HepG2 (cell line): ENCODE measurements around the gene TRPM5. TPM values are rescaled to one million over a fixed set of nuclear protein-coding genes. Genes with fewer than 3 reads are reported as not detected.
A peak's percentile ranks its signal among the peaks of the same experiment; 100 is the strongest.

Experiments
- BHLHE40 ChIP-seq: IDR thresholded peaks from 2 replicates; pipeline ENCODE4 v1.6.1; 2011; ENCODE audit warnings: low read length, improper control_type of control experiment
- CREBL2 ChIP-seq: sonication (generic); formaldehyde crosslinking; IDR thresholded peaks from 2 replicates; pipeline ENCODE4 v1.8.1; 2023; ENCODE audit warnings: missing genetic modification reagents, mild to moderate bottlenecking, borderline replicate concordance
- FOXK2 ChIP-seq: fragments of 450-650 bp; IDR thresholded peaks from 2 replicates; pipeline ENCODE4 v1.6.1; 2016
- MED8 ChIP-seq: sonication (generic); formaldehyde crosslinking; IDR thresholded peaks from 2 replicates; pipeline ENCODE4 v1.8.1; 2023; ENCODE audit warnings: mild to moderate bottlenecking, missing genetic modification reagents; ENCODE audit not compliant: insufficient replicate concordance
- NCOA1 ChIP-seq: sonication (generic); formaldehyde crosslinking; IDR thresholded peaks from 2 replicates; pipeline ENCODE4 v1.9.0; 2021; ENCODE audit warnings: missing genetic modification reagents
- PCBP2 ChIP-seq: fragments of 200-400 bp; formaldehyde crosslinking; optimal IDR thresholded peaks from 2 replicates; pipeline ENCODE3; 2018; ENCODE audit warnings: low read length, low read depth; ENCODE audit not compliant: poor library complexity, severe bottlenecking
- RBM22 ChIP-seq: fragments of 200-400 bp; formaldehyde crosslinking; optimal IDR thresholded peaks from 2 replicates; pipeline ENCODE3; 2017; ENCODE audit warnings: mild to moderate bottlenecking, low read length, moderate library complexity
- RORA ChIP-seq: sonication (generic); formaldehyde crosslinking; IDR thresholded peaks from 2 replicates; pipeline ENCODE4 v1.5.0; 2020; ENCODE audit warnings: mild to moderate bottlenecking, missing genetic modification reagents, moderate library complexity
- TIGD3 ChIP-seq: sonication (generic); formaldehyde crosslinking; IDR thresholded peaks from 2 replicates; pipeline ENCODE4 v1.5.1; 2020; ENCODE audit warnings: mild to moderate bottlenecking, missing genetic modification reagents, borderline replicate concordance
- TRIM22 ChIP-seq: fragments of 450-650 bp; IDR thresholded peaks from 2 replicates; pipeline ENCODE4 v1.6.1; 2017
- ZC3H4 ChIP-seq: sonication (generic); formaldehyde crosslinking; IDR thresholded peaks from 2 replicates; pipeline ENCODE4 v1.4.0; 2020; ENCODE audit warnings: missing genetic modification reagents, borderline replicate concordance
- ZFX ChIP-seq: sonication (generic); formaldehyde crosslinking; IDR thresholded peaks from 2 replicates; pipeline ENCODE4 v1.4.0; 2020; ENCODE audit warnings: mild to moderate bottlenecking, low read depth, missing genetic modification reagents, moderate library complexity
- ZHX2 ChIP-seq, 2 experiments: sonication (generic) in 1 of 2; formaldehyde crosslinking in 1 of 2; IDR thresholded peaks; 2 replicates each; pipeline versions ENCODE4 v1.6.1 to v1.9.0; 2014 to 2022; ENCODE audit warnings: antibody characterized with exemption in 1 of 2, borderline replicate concordance in 1 of 2, inconsistent platforms in 1 of 2, low read depth in 1 of 2, missing genetic modification reagents in 1 of 2
- ZNF589 ChIP-seq: sonication (generic); formaldehyde crosslinking; conservative IDR thresholded peaks from 2 replicates; pipeline ENCODE4 v1.8.0; 2022; ENCODE audit warnings: mild to moderate bottlenecking, moderate library complexity, missing genetic modification reagents
- ZNF678 ChIP-seq: sonication (generic); formaldehyde crosslinking; IDR thresholded peaks from 2 replicates; pipeline ENCODE4 v1.4.0; 2020; ENCODE audit warnings: mild to moderate bottlenecking, missing genetic modification reagents
- ZNF878 ChIP-seq: sonication (generic); formaldehyde crosslinking; IDR thresholded peaks from 2 replicates; pipeline ENCODE4 v1.8.1; 2023; ENCODE audit warnings: mild to moderate bottlenecking, missing genetic modification reagents, moderate library complexity
- polyA plus RNA-seq, 8 experiments: library from polyadenylated mRNA; depleted of rRNA in 3 of 8; stranded (reverse) in 7 of 8; unstranded in 1 of 8; fragments of >200 nt; fragmentation: Illumina TruSeq in 4 of 8; extraction: Trizol in 4 of 8; gene quantifications; 2 replicates each; pipeline versions ENCODE4 v1.2.1 to v1.2.3, GENCODE V29; 2011 to 2016; ENCODE audit warnings: low read depth in 4 of 8, missing spikeins in 1 of 8, mixed read lengths in 1 of 8; ENCODE audit not compliant: insufficient read depth in 1 of 8
- total RNA-seq, 5 experiments: library from RNA; depleted of rRNA; stranded (reverse); fragments of >200 nt; fragmentation: Illumina TruSeq; extraction: Trizol; gene quantifications; 2 replicates each; pipeline ENCODE4 v1.2.3, GENCODE V29; 2016; ENCODE audit warnings: low read depth in 1 of 5

The TRPM5 gene
- total and polyA plus RNA-seq, 2 of the 13 experiments (the other 11 are each of a cell fraction or from before 2014, with no cell fraction given): 0.12 TPM; not detected in 1

GRCh38 chr11:2409611-2410468 is 34.5 kb downstream of the TRPM5 start (continued):
- TF ChIP-seq TIGD3 (CRISPR knock-in tag): 0 out of 2 replicates have a peak, but pooled peaks have one; percentile 17
- no peak for TF ChIP-seq ZC3H4
- TF ChIP-seq NCOA1 (CRISPR knock-in tag): no peak
- no peak for TF ChIP-seq ZFX (CRISPR knock-in tag)
- peak; percentile 60 for TF ChIP-seq BHLHE40
- no peak for TF ChIP-seq RBM22
- TF ChIP-seq ZHX2 (IDR thresholded peaks at IDR 0.05; ENCODE audit: low read depth): no peak
- TF ChIP-seq ZHX2 (CRISPR knock-in tag; IDR thresholded peaks at IDR 0.05; ENCODE audit: borderline replicate concordance): peak; percentile 62; the same call in 1 of the 2 replicates
- TF ChIP-seq CREBL2 (CRISPR knock-in tag): no peak
- TF ChIP-seq ZNF589 (CRISPR knock-in tag): no peak
- peak; percentile 19 for TF ChIP-seq MED8 (CRISPR knock-in tag)
- TF ChIP-seq RORA (CRISPR knock-in tag): no peak
- TF ChIP-seq FOXK2: no peak
- no peak for TF ChIP-seq TRIM22
- TF ChIP-seq ZNF678 (CRISPR knock-in tag): no peak
- TF ChIP-seq PCBP2: no peak
- no peak; the same call in 1 of the 2 replicates for TF ChIP-seq ZNF878 (CRISPR knock-in tag)
